Neural progenitor cell (in vitro differentiated cells): ENCODE data around the gene PATJ. TPM values are rescaled to one million over a fixed set of nuclear protein-coding genes. Genes with fewer than 3 reads are reported as not detected.

Experiments used
- DNase-seq: peaks from one replicate; pipeline ENCODE4 v3.0.0-alpha.2; 2016; ENCODE audit warnings: low spot score
- H2AFZ ChIP-seq: fragments of 200-600 bp; sonication (generic); replicated peaks from 2 replicates; pipeline ENCODE4 v1.6.1; 2016; ENCODE audit warnings: antibody characterized with exemption
- H3F3A ChIP-seq: fragments of 200-600 bp; sonication (generic); 2 replicates; pipeline ENCODE4 v1.6.1; 2016; ENCODE audit warnings: antibody characterized with exemption, low read depth
- H3K27ac ChIP-seq: fragments of 200-600 bp; sonication (generic); 2 replicates; pipeline ENCODE4 v1.5.1; 2016; ENCODE audit warnings: mild to moderate bottlenecking
- H3K27me3 ChIP-seq: fragments of 200-600 bp; sonication (generic); 2 replicates; pipeline ENCODE4 v1.6.1; 2016; ENCODE audit warnings: mild to moderate bottlenecking, moderate library complexity
- H3K36me3 ChIP-seq: fragments of 200-600 bp; sonication (generic); 2 replicates; pipeline ENCODE4 v1.5.1; 2016
- H3K4me1 ChIP-seq: fragments of 200-600 bp; sonication (generic); 2 replicates; pipeline ENCODE4 v1.6.1; 2016; ENCODE audit warnings: mixed run types
- H3K4me2 ChIP-seq: fragments of 200-600 bp; sonication (generic); 2 replicates; pipeline ENCODE4 v1.6.1; 2016
- H3K4me3 ChIP-seq: fragments of 200-600 bp; sonication (generic); 2 replicates; pipeline ENCODE4 v1.5.1; 2016
- H3K79me2 ChIP-seq: fragments of 200-600 bp; sonication (generic); 2 replicates; pipeline ENCODE4 v1.6.1; 2016; ENCODE audit warnings: low read depth
- H3K9ac ChIP-seq: fragments of 200-600 bp; sonication (generic); 2 replicates; pipeline ENCODE4 v1.6.1; 2016
- H3K9me3 ChIP-seq: fragments of 200-600 bp; sonication (generic); 2 replicates; pipeline ENCODE4 v1.5.1; 2016; ENCODE audit warnings: low read depth
- H4K20me1 ChIP-seq: fragments of 200-600 bp; sonication (generic); 2 replicates; pipeline ENCODE4 v1.6.1; 2016; ENCODE audit warnings: low read depth
- H3K27ac Mint-ChIP-seq: 3 replicates; pipeline ENCODE4 v1.8.0; 2021; ENCODE audit warnings: mixed read lengths
- H3K27me3 Mint-ChIP-seq: 2 replicates; pipeline ENCODE4 v1.8.0; 2022; ENCODE audit warnings: low read depth, mild to moderate bottlenecking, inconsistent platforms, moderate library complexity, mixed read lengths; ENCODE audit not compliant: insufficient read depth
- H3K36me3 Mint-ChIP-seq: 3 replicates; pipeline ENCODE4 v1.8.0; 2021; ENCODE audit warnings: mixed read lengths
- H3K4me1 Mint-ChIP-seq: 3 replicates; pipeline ENCODE4 v1.8.0; 2021; ENCODE audit warnings: mixed read lengths
- H3K4me3 Mint-ChIP-seq: 3 replicates; pipeline ENCODE4 v1.8.0; 2021; ENCODE audit warnings: mild to moderate bottlenecking, moderate library complexity, mixed read lengths
- H3K9me3 Mint-ChIP-seq: 3 replicates; pipeline ENCODE4 v1.8.0; 2020; ENCODE audit warnings: mixed read lengths
- EZH2 ChIP-seq: fragments of 200-600 bp; sonication (generic); IDR thresholded peaks from 2 replicates; pipeline ENCODE4 v1.6.1; 2017; ENCODE audit warnings: antibody characterized with exemption, mild to moderate bottlenecking, moderate library complexity
- EZH2phosphoT487 ChIP-seq: fragments of 200-600 bp; sonication (generic); IDR thresholded peaks from 2 replicates; pipeline ENCODE4 v1.6.1; 2017; ENCODE audit warnings: antibody characterized with exemption
- total RNA-seq: library from RNA; depleted of rRNA; stranded (reverse); fragments of >200 nt; gene quantifications from 2 replicates; pipeline ENCODE4 v1.2.3, GENCODE V29; 2015; ENCODE audit warnings: low replicate concordance
- TF ChIP-seq, protein P1 (sequence below): fragments of 200-600 bp; sonication (generic); IDR thresholded peaks from 2 replicates; pipeline ENCODE4 v1.5.1; 2017; ENCODE audit warnings: antibody characterized with exemption, mild to moderate bottlenecking

PATJ gene
- total RNA-seq, 1 donor from 2014 or later: 24.8 TPM

DNA sequence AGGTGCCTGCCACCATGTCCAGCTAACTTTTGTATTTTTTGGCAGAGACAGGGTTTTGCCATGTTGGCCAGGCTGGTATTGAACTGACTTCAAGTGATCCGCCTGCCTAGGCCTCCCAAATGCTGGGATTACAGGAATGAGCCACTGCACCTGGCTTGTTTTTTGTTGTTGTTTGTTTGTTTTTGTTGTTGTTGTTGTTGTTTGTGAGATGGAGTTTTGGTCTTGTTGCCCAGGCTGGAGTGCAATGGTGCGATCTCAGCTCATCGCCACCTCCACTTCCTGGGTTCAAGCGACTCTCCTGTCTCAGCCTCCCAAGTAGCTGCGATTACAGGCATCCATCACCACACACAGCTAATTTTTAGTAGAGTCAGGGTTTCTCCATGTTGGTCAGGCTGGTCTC lies 445.3 kb downstream of the PATJ start:
- no peaks in the 10 kb centered on the region for H3K79me2 ChIP-seq
- H3K9me3 ChIP-seq: no peaks in the 10 kb centered on the region
- H3K27ac ChIP-seq: no peak overlapping the region
- no peak overlapping the region for H3K9ac ChIP-seq
- H3K27me3 ChIP-seq: no peaks in the 10 kb centered on the region
- Mint-ChIP-seq H3K36me3 (no peaks in the 10 kb centered on the region), H3K27me3 (peaks cover 2% of the 10 kb centered on the region), H3K27ac (no peak overlapping the region), H3K9me3 (no peaks in the 10 kb centered on the region), H3K4me3 (no peak overlapping the region), H3K4me1 (peaks cover 14% of the 10 kb centered on the region)
- H3K4me1 ChIP-seq: peaks cover 17% of the 10 kb centered on the region
- TF ChIP-seq EZH2 (no peak), EZH2phosphoT487 (no peak)
- TF ChIP-seq, protein P1, sequence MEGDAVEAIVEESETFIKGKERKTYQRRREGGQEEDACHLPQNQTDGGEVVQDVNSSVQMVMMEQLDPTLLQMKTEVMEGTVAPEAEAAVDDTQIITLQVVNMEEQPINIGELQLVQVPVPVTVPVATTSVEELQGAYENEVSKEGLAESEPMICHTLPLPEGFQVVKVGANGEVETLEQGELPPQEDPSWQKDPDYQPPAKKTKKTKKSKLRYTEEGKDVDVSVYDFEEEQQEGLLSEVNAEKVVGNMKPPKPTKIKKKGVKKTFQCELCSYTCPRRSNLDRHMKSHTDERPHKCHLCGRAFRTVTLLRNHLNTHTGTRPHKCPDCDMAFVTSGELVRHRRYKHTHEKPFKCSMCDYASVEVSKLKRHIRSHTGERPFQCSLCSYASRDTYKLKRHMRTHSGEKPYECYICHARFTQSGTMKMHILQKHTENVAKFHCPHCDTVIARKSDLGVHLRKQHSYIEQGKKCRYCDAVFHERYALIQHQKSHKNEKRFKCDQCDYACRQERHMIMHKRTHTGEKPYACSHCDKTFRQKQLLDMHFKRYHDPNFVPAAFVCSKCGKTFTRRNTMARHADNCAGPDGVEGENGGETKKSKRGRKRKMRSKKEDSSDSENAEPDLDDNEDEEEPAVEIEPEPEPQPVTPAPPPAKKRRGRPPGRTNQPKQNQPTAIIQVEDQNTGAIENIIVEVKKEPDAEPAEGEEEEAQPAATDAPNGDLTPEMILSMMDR: no peak
- H3K36me3 ChIP-seq: no peaks in the 10 kb centered on the region
- H3K4me2 ChIP-seq: no peak overlapping the region
- no peak overlapping the region for H2AFZ ChIP-seq
- peaks cover 15% of the 10 kb centered on the region for H3F3A ChIP-seq
- no peak overlapping the region for H3K4me3 ChIP-seq
- no peaks in the 10 kb centered on the region for H4K20me1 ChIP-seq
- DNase-seq: no peak

- TF ChIP-seq EZH2phosphoT487 (no peak), EZH2 (no peak)
- TF ChIP-seq, protein P1: no peak
- H3K27ac ChIP-seq: no peak overlapping the region
- H3K4me2 ChIP-seq: no peak overlapping the region
- peaks cover 9% of the 10 kb centered on the region for H3F3A ChIP-seq
- H3K27me3 Mint-ChIP-seq: peaks cover 2% of the 10 kb centered on the region
- no peak overlapping the region for H3K4me3 Mint-ChIP-seq
- H3K36me3 ChIP-seq: no peaks in the 10 kb centered on the region
- DNase-seq: no peak
- H3K9me3 ChIP-seq: no peaks in the 10 kb centered on the region
- no peaks in the 10 kb centered on the region for H3K9me3 Mint-ChIP-seq
- H3K4me1 ChIP-seq: peaks cover 12% of the 10 kb centered on the region
- no peaks in the 10 kb centered on the region for H3K79me2 ChIP-seq
- no peak overlapping the region for H3K27ac Mint-ChIP-seq
- H3K27me3 ChIP-seq: no peaks in the 10 kb centered on the region
- no peak overlapping the region for H3K9ac ChIP-seq
- H3K4me3 ChIP-seq: no peak overlapping the region
- H3K4me1 Mint-ChIP-seq: peaks cover 8% of the 10 kb centered on the region
- no peaks in the 10 kb centered on the region for H3K36me3 Mint-ChIP-seq
- H2AFZ ChIP-seq: no peak overlapping the region
- no peaks in the 10 kb centered on the region for H4K20me1 ChIP-seq
Measured at GRCh38 chr1:62188111-62188510, 445.8 kb downstream of the PATJ start.

GRCh38 chr1:62194651-62195544 lies 452.6 kb downstream of the PATJ start, which contains the start of gene L1TD1:
L1TD1 (plus strand) TSS chr1:62194849; CDS start chr1:62206629, 11,780 bp downstream.
- Histone ChIP-seq H3F3A (peaks cover 35% of the 10 kb centered on the region), H3K27ac (no peak within 1 kb of the TSS), H3K4me3 (peak within 1 kb of the TSS; percentile 71), H3K9me3 (no peaks in the 10 kb centered on the region), H3K27me3 (peaks cover 42% of the 10 kb centered on the region), H2AFZ (peak within 1 kb of the TSS; percentile 83), H3K79me2 (peaks cover 27% of the 10 kb centered on the region), H3K4me1 (peaks cover 17% of the 10 kb centered on the region), H3K9ac (no peak within 1 kb of the TSS), H3K36me3 (no peaks in the 10 kb centered on the region), H3K4me2 (peak within 1 kb of the TSS; percentile 88), H4K20me1 (peaks cover 23% of the 10 kb centered on the region)
- DNase-seq: peak; percentile 88
- Mint-ChIP-seq H3K4me1 (peaks cover 21% of the 10 kb centered on the region), H3K27me3 (peaks cover 33% of the 10 kb centered on the region), H3K27ac (no peak within 1 kb of the TSS), H3K9me3 (peaks cover 17% of the 10 kb centered on the region), H3K36me3 (peaks cover 2% of the 10 kb centered on the region), H3K4me3 (peak within 1 kb of the TSS; percentile 78)
- TF ChIP-seq, protein P1: no peak
- peak; percentile 27 for TF ChIP-seq EZH2phosphoT487
- TF ChIP-seq EZH2: no peak
